Esophagus muscularis mucosa (tissue), 3 donors: ENCODE data around the gene BCAP29.

Experiments used
- POLR2AphosphoS5 ChIP-seq, 2 donors: sonication (generic); formaldehyde crosslinking; IDR thresholded peaks; one replicate each; pipeline ENCODE4 v1.6.1; 2017; ENCODE audit warnings: antibody characterized with exemption in 2 of 2
- TF ChIP-seq, protein P1 (sequence below), 3 experiments: fragments of 200-600 bp in 2 of 3; fragments of 450-650 bp in 1 of 3; sonication (generic) in 2 of 3; IDR thresholded peaks; one replicate each; pipeline ENCODE4 v1.5.1; 2017 to 2019; ENCODE audit warnings: antibody characterized with exemption in 3 of 3, mild to moderate bottlenecking in 2 of 3, moderate library complexity in 1 of 3

DNA sequence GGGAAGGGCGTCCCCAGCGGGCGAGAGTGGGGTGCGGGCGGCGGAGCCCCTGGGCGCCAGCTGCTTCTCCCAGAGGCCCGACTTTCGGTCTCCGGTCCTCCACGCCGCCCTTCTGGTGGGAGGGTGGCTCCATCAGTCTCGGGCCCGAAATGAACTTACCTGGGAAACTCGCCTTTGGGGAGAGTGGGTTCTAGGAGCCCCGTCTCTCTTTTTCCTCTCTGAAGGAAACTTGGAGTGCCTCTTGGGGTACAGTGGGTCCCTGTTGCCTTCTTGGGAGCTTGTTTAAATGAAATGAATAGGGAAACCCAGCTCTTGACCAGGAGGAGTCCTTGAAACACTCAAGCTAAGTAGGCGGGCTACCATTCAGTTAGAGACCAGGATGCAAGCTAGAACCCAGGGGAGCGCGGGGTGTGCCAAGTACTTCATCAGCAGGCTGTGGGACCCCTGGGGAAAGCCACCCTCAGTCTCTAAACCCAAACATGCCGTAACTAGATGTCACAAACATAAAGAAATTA is 81.9 kb downstream of the BCAP29 start:
- TF ChIP-seq, protein P1, sequence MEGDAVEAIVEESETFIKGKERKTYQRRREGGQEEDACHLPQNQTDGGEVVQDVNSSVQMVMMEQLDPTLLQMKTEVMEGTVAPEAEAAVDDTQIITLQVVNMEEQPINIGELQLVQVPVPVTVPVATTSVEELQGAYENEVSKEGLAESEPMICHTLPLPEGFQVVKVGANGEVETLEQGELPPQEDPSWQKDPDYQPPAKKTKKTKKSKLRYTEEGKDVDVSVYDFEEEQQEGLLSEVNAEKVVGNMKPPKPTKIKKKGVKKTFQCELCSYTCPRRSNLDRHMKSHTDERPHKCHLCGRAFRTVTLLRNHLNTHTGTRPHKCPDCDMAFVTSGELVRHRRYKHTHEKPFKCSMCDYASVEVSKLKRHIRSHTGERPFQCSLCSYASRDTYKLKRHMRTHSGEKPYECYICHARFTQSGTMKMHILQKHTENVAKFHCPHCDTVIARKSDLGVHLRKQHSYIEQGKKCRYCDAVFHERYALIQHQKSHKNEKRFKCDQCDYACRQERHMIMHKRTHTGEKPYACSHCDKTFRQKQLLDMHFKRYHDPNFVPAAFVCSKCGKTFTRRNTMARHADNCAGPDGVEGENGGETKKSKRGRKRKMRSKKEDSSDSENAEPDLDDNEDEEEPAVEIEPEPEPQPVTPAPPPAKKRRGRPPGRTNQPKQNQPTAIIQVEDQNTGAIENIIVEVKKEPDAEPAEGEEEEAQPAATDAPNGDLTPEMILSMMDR (IDR thresholded peaks at IDR 0.05): no peak
- no peak for TF ChIP-seq POLR2AphosphoS5 (IDR thresholded peaks at IDR 0.05)
